NCI-H526 (cell line): ENCODE measurements around the gene LRRFIP2.
"Not testable (repeated sequence)": the region's sequence is repeated elsewhere in the genome, so short reads cannot be mapped to it uniquely, and the experiment has no call there.

ENCODE experiments used
- DNase-seq, 2 experiments: peaks; one replicate each; lab custom pipeline; 2025; lab: John Stamatoyannopoulos, UW

LRRFIP2 gene

DNA sequence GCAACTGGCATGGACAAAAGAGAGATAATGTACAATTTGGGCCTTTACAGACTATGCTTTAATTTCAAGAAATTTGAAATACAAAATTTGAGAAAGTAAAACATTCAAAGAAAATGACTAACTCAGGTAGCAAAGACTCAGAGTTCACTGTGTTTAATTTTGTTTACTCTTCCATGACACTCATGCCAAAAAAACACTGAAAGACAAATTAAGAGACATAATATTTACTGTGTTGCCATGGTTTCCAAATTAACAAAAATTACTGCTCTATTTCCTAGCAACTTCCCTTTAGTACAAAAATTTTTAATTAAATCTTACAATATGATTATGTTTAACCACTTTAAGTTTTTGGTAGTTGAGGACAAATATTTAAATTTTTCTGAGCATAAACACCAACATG lies 29.6 kb downstream of the LRRFIP2 start:
- DNase-seq = no peak

- no peak for DNase-seq
Observed at GRCh38 chr3:37143821-37144220, 30.6 kb downstream of the LRRFIP2 start.

DNA sequence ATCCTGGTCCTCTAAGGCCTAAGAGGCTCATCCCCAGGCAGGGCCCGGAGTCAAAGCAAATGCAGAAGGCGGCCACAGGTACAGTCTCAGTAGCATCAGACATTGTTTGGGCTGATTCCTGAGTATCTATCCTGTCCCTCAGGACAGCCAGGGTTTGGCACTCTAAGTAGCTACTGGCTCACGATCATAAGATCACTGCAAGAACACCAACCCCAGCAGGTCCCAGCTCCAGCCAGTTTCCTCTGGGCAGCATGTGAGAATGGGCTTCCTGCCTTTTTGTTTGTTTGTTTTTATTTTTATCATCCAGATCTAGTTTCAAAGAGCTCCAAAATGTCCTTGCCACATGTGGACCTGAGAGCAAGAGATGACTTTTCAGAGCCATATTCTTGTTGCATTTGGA lies 32.7 kb downstream of the LRRFIP2 start:
- no peak for DNase-seq

GRCh38 chr3:37140899-37141541 lies 33.4 kb downstream of the LRRFIP2 start:
- DNase-seq = no peak

DNA sequence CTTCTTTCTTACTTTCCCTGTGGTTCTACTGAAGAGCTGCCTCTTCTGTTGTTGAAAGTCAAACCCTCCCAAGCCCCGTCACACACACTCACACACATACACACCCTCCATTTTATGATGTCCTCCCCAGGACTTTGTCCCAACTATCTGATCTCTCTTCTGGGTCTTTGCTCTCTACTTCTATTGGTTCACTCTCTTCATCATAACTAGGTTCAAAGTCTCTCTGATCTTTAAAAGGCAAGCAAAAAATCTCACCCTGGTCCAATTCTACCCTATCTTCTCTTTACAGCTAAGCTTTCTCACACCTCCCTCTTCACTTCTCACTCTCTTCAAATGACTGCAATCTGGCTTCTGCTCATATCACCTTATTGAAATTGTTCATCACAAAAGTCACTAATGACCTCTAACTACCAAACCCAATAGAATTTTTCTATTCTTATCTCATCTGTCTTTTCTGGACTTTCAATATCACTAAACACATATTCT lies 34.8 kb downstream of the LRRFIP2 start:
- no peak for DNase-seq

- DNase-seq = no peak
Observed at GRCh38 chr3:37138816-37139215, 35.6 kb downstream of the LRRFIP2 start.

- DNase-seq = no peak
Observed at GRCh38 chr3:37137516-37137915, 36.9 kb downstream of the LRRFIP2 start.

DNA sequence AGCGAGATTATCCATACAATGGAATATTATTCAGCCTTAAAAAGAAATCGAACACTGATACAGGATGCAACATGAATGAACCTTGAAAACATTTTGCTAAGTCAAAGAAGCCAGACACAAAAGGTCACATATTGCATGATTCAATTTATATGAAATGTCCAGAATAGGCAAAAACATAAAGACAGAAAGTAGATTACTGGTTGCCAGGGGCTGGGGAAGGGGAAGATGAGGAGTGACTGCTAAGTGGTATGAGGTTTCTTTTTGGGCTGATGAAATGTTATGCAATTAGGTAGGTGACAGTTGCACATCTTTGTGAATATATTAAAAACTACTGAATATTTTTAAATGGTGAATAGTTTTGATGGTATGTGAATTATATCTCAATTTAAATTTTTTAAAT lies 38.3 kb downstream of the LRRFIP2 start:
- DNase-seq = no peak

DNA sequence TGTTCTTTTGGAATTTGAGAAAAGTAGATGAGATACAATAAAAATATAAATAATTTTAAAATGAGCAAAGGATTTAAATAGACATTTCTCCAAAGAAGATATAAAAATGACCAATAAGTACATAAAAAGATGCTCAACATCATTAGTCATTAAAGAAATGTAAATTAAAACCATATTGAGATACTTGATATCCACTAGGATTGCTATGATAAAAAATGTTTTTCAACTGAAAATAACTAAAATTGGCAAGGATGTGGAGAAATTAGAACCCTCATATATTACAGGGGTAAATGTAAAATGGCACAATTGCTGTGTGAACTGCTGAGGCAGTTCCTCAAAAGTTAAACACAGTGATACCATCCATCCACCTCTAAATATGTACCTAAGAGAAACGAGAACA lies 38.8 kb downstream of the LRRFIP2 start:
- DNase-seq = no peak

DNA sequence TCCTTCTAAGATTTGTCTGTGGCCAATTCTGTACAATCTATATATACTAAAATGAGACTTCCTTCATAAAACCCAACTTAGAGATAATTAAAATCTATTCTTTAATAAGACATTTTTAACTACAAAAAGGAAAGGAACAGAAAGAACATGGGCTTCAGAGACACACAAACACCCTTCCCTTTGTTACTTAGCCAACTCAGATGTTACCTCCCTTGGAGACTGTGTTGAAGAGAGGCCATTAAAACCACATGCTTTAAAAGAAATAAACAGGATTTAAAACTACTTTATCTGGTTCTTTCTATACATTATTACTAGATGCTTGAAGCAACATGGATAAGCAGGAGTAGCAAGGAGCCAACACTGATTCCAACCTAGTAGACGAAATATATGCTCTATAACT lies 42.0 kb downstream of the LRRFIP2 start:
- no peak for DNase-seq

GRCh38 chr3:37131860-37132144 lies 42.6 kb downstream of the LRRFIP2 start:
- DNase-seq = no peak

DNA sequence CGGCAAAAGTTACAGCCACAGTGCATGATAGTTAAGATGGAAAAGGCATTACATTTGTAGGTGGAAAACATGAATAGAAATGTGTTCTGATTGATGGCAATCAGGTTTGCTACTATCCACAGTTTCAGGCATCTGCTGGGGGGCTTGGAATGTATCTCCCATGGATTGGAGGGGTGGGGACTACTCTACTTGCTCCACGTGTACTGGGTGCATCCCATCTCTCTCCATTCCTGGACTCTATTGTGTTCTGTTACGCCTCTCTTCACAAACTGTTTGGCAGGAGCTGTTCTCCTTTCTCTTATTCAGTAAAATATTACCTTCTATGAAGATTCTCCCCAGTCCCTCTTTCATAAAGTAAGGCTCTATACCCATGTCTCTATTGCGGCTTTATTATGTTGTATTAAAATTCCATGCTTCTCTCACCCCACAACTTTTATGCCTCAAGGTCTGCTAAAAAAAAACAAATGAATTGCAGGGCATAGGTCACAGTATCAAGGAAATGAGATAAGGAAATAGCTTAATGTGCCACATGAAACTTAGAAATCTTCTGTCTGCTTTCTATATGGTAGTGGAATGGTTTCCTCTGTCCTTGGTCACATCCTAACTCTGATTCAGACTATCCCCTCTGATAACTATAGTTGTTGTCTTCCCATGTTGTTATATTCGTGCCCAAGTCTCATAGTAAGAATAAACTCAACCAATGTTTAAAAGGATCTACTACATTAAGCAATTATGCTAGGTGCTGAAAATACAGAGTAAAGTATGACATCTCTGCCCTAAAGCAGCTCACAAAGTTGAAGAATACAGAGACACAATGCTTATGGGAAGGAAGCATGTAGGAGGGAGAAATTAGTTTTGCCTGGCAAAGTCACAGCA lies 43.2 kb downstream of the LRRFIP2 start:
- no peak for DNase-seq

- DNase-seq = no peak
Observed at GRCh38 chr3:37130448-37130847, 43.9 kb downstream of the LRRFIP2 start.

GRCh38 chr3:37129871-37130270 lies 44.5 kb downstream of the LRRFIP2 start:
- no peak for DNase-seq

- DNase-seq = no peak
Observed at GRCh38 chr3:37127340-37127739, 47.0 kb downstream of the LRRFIP2 start.

- DNase-seq = no peak
Observed at GRCh38 chr3:37126856-37127255, 47.5 kb downstream of the LRRFIP2 start.

- no peak for DNase-seq
Observed at GRCh38 chr3:37125195-37126073, 48.9 kb downstream of the LRRFIP2 start.

GRCh38 chr3:37124435-37124834 lies 49.9 kb downstream of the LRRFIP2 start:
- DNase-seq = no peak

- no peak for DNase-seq
Observed at GRCh38 chr3:37123292-37123691, 51.1 kb downstream of the LRRFIP2 start.

DNA sequence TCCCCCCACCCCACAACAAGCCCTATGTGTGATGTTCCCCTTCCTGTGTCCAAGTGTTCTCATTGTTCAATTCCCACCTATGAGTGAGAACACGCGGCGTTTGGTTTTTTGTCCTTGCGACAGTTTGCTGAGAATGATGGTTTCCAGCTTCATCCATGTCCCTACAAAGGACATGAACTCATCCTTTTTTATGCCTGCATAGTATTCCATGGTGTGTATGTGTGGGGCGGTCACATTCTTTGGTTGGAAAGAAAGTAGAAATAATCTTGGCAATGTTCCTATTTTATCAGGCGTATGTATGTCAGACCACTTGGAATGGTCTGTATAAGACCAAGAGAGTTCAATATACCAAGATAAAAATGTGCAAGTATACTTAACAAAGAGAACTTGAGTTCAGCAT lies 52.3 kb downstream of the LRRFIP2 start:
- DNase-seq = not testable (repeated sequence)

DNA sequence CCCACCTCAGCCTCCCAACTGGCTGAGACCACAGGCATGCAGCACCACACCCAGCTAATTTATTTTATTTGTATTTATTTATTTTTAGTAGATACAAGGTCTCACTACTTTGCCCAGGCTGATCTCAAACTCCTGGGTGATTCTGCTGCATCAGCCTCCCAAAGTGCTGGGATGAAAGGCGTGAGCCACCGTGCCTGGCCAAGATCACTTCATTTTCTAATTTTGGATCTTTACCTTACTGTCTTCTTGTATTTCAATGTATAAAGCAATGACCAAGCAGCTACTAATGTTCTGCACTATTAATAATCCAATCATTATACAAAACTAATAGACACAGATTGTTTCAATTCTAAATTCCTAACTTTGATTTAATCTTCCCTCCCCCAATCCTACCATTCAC lies 56.2 kb downstream of the LRRFIP2 start:
- DNase-seq = no peak

DNA sequence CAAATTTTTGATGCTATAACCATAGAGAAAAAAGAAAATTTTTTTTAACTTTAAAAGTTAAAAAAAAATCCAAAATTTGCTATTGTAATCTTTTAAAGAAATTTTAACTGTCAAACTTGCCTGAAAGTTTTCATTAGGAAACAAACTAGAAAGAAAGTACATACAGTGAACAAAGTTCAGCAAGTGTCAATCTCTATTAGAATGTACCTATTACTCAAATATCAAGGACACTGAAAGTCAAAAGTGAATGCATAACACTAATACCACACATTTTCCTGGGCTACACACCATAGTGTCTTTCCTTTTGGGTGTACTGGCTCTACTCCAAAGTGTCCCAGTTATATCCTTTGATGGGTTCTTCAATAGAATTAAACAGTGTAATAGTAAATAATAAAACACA lies 56.8 kb downstream of the LRRFIP2 start:
- DNase-seq = no peak

DNA sequence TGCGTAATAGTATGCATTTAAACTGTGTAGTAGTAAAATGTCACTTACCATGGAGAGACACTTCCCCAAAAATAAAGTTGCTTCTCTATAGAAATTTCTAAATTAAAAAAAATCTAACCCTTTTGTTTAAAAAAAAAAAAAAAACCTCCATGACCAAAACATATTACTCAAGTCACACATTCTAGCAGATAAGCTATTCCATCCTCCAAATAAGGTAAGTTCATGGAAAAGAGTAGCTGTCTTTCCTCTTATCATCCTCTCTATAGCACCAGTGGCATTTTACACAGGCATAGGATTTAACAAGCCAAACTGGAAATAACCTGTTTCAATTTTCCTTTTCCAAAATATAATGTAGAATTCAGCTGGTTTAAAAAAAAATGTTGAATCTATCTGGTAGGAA lies 57.4 kb downstream of the LRRFIP2 start:
- DNase-seq = no peak
